Measurements from ENCODE around the gene CFAP210.

Gene CFAP210

DNA sequence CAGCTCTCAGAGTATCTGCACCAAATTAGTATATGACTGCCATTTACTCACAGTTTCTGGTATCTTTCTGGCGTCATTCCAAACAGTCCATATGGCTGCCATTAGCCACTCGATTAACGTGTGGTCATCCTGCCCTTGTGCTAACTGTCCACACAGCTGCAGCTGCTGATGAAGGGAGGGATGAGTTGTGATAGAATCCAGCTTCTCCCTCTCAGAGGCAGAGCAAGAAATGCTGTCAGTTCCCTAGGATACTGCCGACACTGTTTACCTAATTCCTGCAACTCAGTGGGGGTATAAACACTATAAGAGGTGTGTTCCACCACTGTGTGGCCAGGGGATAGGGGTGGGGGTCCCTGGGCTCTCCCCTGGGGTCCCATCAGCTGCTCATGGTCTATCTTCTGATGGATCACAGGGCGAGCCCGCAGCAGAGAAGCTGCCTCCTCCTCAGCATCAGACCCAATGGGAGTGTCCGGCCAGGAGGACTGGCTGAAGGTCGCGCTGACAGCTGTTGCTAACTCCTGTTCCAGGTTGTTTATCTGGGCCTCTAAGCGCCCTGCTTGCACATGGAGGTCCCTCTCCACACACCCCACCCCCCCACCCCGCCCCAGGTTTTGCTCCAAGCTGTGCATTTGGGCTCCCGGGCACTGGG is 22.2 kb upstream of the CFAP210 start:
- TF ChIP-seq, protein P1, sequence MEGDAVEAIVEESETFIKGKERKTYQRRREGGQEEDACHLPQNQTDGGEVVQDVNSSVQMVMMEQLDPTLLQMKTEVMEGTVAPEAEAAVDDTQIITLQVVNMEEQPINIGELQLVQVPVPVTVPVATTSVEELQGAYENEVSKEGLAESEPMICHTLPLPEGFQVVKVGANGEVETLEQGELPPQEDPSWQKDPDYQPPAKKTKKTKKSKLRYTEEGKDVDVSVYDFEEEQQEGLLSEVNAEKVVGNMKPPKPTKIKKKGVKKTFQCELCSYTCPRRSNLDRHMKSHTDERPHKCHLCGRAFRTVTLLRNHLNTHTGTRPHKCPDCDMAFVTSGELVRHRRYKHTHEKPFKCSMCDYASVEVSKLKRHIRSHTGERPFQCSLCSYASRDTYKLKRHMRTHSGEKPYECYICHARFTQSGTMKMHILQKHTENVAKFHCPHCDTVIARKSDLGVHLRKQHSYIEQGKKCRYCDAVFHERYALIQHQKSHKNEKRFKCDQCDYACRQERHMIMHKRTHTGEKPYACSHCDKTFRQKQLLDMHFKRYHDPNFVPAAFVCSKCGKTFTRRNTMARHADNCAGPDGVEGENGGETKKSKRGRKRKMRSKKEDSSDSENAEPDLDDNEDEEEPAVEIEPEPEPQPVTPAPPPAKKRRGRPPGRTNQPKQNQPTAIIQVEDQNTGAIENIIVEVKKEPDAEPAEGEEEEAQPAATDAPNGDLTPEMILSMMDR (IDR thresholded peaks at IDR 0.05): no peak
- Mint-ChIP-seq H3K9me3 (peaks cover 9% of the 10 kb centered on the region), H3K4me3 (no peak overlapping the region), H3K27ac (no peak overlapping the region), H3K36me3 (ENCODE audit: low read depth) (peaks cover 13% of the 10 kb centered on the region), H3K27me3 (ENCODE audit: low read depth, poor library complexity) (no peaks in the 10 kb centered on the region), H3K4me1 (peaks cover 20% of the 10 kb centered on the region)
- no peak for DNase-seq

DNA sequence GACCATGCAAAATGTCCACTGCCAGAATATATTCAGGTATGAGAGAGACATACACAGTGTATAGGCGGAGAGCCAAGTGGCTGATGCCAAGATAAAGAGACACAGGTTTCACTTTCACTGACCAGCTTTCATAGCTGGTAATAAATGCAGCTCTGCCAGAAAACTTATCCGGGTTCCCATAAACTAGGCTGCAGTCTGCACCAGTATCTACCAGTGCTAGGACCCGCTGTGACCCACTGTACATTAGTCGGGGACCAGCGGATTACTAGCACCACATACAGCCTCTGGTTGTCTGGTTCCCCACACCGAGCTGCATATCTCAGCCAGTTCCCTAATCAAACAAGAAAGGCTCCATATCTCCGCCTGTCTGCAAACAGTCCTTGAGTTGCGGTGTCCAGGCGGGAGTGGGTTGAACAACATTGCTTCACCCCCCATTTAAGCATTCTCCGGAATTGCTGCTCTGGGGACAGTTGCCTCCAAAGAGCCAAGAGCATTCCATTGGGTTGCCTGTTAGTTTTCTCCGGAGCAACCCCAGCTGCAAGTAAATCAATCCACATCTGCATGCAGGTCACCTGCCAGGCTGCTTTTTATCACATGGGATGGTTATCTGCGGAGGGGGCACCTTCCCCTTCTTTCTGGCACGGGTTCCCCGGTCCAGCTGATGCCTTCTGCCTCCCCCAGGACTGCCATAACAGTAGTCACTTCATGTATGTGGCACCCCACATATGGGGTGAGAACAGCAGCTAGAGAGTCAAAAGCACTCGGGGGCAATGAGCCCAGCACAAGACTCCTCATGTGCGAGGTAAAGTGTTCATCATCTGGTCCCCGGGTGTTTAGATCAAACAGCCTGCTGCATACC is 21.4 kb upstream of the CFAP210 start:
- peaks cover 20% of the 10 kb centered on the region for H3K36me3 Mint-ChIP-seq (ENCODE audit: low read depth)
- no peak for DNase-seq
- H3K4me1 Mint-ChIP-seq: peaks cover 20% of the 10 kb centered on the region
- H3K9me3 Mint-ChIP-seq: peaks cover 13% of the 10 kb centered on the region
- H3K27me3 Mint-ChIP-seq (ENCODE audit: low read depth, poor library complexity): no peaks in the 10 kb centered on the region
- TF ChIP-seq, protein P1 (IDR thresholded peaks at IDR 0.05): no peak
- H3K27ac Mint-ChIP-seq: no peak overlapping the region
- H3K4me3 Mint-ChIP-seq: no peak overlapping the region

DNA sequence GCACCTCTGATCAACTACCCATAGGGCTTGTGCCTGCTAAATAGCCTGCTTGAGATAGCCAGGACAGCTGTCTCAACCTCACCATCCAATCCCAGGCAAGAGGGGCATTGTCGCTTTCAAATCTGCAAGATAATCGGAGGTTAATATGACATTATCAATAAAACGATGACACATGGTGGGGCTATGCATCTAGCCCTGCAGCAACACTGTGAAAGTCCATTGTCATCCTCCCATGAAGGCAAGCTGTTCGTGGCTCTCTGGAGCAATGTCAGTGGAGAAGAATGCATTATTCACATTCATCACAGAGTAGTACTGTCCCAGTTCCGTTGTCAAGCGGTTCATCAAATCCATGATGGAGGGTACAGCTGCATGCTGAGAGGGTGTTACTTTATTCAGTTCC is 20.5 kb upstream of the CFAP210 start:
- Mint-ChIP-seq H3K9me3 (peaks cover 13% of the 10 kb centered on the region), H3K27me3 (ENCODE audit: low read depth, poor library complexity) (no peaks in the 10 kb centered on the region), H3K27ac (no peak overlapping the region), H3K4me3 (no peak overlapping the region), H3K36me3 (ENCODE audit: low read depth) (peaks cover 26% of the 10 kb centered on the region), H3K4me1 (peaks cover 20% of the 10 kb centered on the region)
- TF ChIP-seq, protein P1 (IDR thresholded peaks at IDR 0.05): no peak
- DNase-seq: no peak

DNA sequence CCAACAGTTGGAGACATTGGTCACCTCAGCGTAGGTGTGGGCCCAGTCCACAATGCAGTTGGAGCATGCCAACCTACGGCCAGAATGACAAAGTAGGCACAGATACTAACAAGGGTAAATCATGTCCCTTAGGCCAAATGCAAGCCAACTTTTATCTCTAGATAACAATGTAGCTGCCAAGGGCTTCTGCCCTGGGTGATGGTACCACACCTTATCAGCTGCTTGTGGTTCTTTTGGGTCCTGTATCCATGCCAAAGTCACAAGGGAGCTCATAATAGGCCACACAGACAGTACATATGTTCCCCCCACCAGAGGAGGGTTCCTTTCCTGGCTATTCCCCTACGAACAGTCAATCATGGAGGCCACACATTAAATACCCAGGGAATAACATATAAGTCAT is 19.1 kb upstream of the CFAP210 start:
- Mint-ChIP-seq H3K36me3 (ENCODE audit: low read depth) (peaks cover 32% of the 10 kb centered on the region), H3K9me3 (peaks cover 13% of the 10 kb centered on the region), H3K27ac (no peak overlapping the region), H3K27me3 (ENCODE audit: low read depth, poor library complexity) (no peaks in the 10 kb centered on the region), H3K4me3 (no peak overlapping the region), H3K4me1 (peaks cover 20% of the 10 kb centered on the region)
- TF ChIP-seq, protein P1 (IDR thresholded peaks at IDR 0.05): no peak
- DNase-seq: no peak

DNA sequence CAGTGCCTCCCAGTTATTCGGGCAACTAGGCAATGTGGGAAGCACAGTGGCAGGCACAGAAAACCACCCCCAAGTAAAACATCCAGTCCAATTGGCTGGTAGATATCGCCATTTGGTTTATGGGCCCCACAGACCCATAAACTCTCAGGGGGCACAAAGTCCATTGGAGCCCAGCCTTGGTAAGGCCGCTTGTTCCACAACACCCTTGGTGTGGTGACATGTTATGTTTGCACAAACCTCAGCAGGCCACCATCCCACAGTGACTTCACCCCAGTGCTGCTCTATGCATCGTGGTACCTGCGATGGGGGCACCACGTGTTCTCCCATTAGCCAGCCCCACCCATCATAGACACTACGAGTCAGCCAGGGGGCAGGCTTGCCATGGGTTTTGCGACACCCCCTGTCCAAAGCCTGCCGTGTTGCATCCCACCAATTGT is 18.6 kb upstream of the CFAP210 start:
- DNase-seq: no peak
- TF ChIP-seq, protein P1 (IDR thresholded peaks at IDR 0.05): no peak
- H3K36me3 Mint-ChIP-seq (ENCODE audit: low read depth): peaks cover 33% of the 10 kb centered on the region
- no peaks in the 10 kb centered on the region for H3K27me3 Mint-ChIP-seq (ENCODE audit: low read depth, poor library complexity)
- H3K9me3 Mint-ChIP-seq: peaks cover 13% of the 10 kb centered on the region
- peaks cover 20% of the 10 kb centered on the region for H3K4me1 Mint-ChIP-seq
- H3K4me3 Mint-ChIP-seq: no peak overlapping the region
- H3K27ac Mint-ChIP-seq: no peak overlapping the region
